ENCODE measurements around the gene NETO1. TPM values are rescaled to one million over a fixed set of nuclear protein-coding genes. Genes with fewer than 3 reads are reported as not detected.
A peak's percentile ranks its signal among the peaks of the same experiment; 100 is the strongest.

NETO1 gene
- total RNA-seq, 1 donor from 2014 or later: not detected

- no peak overlapping the region for H3K4me3 ChIP-seq
- peaks cover 47% of the 10 kb centered on the region for H3K27me3 ChIP-seq
- intact Hi-C loops (cut with DNase I): no loop called here
Observed at GRCh38 chr18:72869226-72870185, 1.7 kb upstream of the NETO1 start.

GRCh38 chr18:72868585-72869225 is 918 bp upstream of the NETO1 start:
- no peak for TF ChIP-seq CTCF (IDR thresholded peaks at IDR 0.05)
- Histone ChIP-seq H3K36me3 (no peaks in the 10 kb centered on the region), H3K27me3 (peaks cover 47% of the 10 kb centered on the region), H3K4me3 (peak overlapping the region; percentile 10), H3K27ac (no peak overlapping the region), H3K4me1 (no peaks in the 10 kb centered on the region), H3K9me3 (no peaks in the 10 kb centered on the region)
- intact Hi-C loops (cut with DNase I): no loop called here
- DNase-seq (no peak), ATAC-seq (no peak)

More at GRCh38 chr18:72869226-72870185, 1.7 kb upstream of the NETO1 start:
- H3K36me3 ChIP-seq: no peaks in the 10 kb centered on the region
- DNase-seq: no peak
- H3K4me1 ChIP-seq: no peaks in the 10 kb centered on the region
- no peaks in the 10 kb centered on the region for H3K9me3 ChIP-seq
- no peak for TF ChIP-seq CTCF (IDR thresholded peaks at IDR 0.05)
- H3K27ac ChIP-seq: no peak overlapping the region
- ATAC-seq: no peak

DNA sequence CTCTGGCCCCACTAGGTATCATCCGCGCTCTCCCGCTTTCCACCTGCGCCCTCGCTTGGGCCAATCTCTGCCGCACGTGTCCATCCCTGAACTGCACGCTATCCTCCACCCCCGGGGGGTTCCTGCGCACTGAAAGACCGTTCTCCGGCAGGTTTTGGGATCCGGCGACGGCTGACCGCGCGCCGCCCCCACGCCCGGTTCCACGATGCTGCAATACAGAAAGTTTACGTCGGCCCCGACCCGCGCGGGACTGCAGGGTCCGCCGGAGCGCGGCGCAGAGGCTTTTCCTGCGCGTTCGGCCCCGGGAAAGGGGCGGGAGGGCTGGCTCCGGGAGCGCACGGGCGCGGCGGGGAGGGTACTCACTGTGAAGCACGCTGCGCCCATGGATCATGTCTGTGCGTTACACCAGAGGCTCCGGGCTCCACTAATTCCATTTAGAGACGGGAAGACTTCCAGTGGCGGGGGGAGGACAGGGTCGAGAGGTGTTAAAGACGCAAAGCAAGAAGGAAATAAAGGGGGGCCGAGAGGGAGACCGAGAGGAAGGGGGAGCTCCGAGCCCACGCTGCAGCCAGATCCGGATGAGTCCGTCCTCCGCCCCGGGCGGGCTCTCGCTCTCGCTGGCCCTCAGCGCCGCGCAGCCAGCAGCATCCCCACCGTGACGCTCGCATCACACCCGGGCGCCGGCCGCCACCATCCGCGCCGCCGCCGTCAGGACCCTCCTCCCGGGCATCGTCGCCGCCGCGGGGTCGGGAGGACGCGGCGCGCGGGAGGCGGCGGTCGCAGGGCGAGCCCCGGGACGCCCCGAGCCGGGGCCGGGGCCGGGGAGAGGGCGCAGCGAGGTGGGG is 664 bp downstream of the NETO1 start:
- Histone ChIP-seq H3K27ac (no peak overlapping the region), H3K4me3 (no peak overlapping the region), H3K36me3 (no peaks in the 10 kb centered on the region), H3K4me1 (no peaks in the 10 kb centered on the region), H3K9me3 (no peaks in the 10 kb centered on the region), H3K27me3 (peaks cover 47% of the 10 kb centered on the region)
- ATAC-seq (peak; percentile 9), DNase-seq (no peak)
- no peak for TF ChIP-seq CTCF (IDR thresholded peaks at IDR 0.05)
- intact Hi-C loops (cut with DNase I): no loop called here

- no peak for TF ChIP-seq CTCF (IDR thresholded peaks at IDR 0.05)
- no peak overlapping the region for H3K27ac ChIP-seq
- H3K9me3 ChIP-seq: no peaks in the 10 kb centered on the region
- ATAC-seq (no peak), DNase-seq (no peak)
- no peak overlapping the region for H3K4me3 ChIP-seq
- no peaks in the 10 kb centered on the region for H3K36me3 ChIP-seq
- intact Hi-C loops (cut with DNase I): no loop called here
- H3K27me3 ChIP-seq: peaks cover 47% of the 10 kb centered on the region
- no peaks in the 10 kb centered on the region for H3K4me1 ChIP-seq
Observed at GRCh38 chr18:72866442-72866900, 1.3 kb downstream of the NETO1 start.

- no peak overlapping the region for H3K27ac ChIP-seq
- intact Hi-C loops (cut with DNase I): no loop called here
Observed at GRCh38 chr18:72863754-72864153, 4.0 kb downstream of the NETO1 start.

More at GRCh38 chr18:72863754-72864153, 4.0 kb downstream of the NETO1 start:
- no peaks in the 10 kb centered on the region for H3K4me1 ChIP-seq
- H3K4me3 ChIP-seq: no peak overlapping the region
- H3K27me3 ChIP-seq: peaks cover 34% of the 10 kb centered on the region
- DNase-seq: no peak
- no peaks in the 10 kb centered on the region for H3K9me3 ChIP-seq
- no peaks in the 10 kb centered on the region for H3K36me3 ChIP-seq
- TF ChIP-seq CTCF (IDR thresholded peaks at IDR 0.05): no peak
- no peak for ATAC-seq
